ENCODE data around the gene IL3RA. TPM values are rescaled to one million over a fixed set of nuclear protein-coding genes. Genes with fewer than 3 reads are reported as not detected.

Gene IL3RA
- total and polyA plus RNA-seq, 2 of the 8 experiments (the other 6 are each of a cell fraction or from before 2014, with no cell fraction given): 0.11 TPM; not detected in 1

DNA sequence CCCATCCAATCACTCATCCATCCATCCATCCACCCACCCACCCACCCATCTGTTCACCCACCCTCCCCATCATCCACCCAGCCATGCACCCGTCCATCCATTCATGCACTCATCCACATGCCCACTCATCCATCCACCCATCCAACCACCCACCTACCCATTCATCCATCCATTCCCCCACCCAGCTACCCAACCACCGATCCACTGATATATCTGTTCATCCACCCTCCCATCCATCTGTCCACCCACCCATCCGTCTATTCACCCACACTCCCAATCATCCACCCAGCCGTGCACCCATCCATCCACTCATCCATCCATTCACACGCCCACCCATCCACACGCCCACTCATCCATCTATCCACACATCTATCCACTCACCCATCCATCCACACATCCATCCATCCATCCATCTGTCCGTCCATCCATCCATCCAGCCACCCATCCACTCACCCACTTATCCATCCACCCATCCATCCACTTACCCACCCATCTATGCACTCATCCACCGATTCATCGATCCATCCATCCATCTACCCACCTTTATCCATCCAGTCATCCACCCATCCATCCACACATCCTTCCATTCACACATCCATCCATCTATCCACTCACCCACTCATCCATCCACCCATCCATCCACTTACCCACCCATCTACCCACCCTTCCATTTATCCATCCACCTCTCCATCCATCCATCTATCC is 87.7 kb downstream of the IL3RA start:
- Histone ChIP-seq H2AFZ (ENCODE audit: low read length) (no peak overlapping the region), H3K79me1 (ENCODE audit: low read depth, low read length) (no peaks in the 10 kb centered on the region), H4K91ac (replicated peaks; ENCODE audit: insufficient read length, low read length) (no peak overlapping the region), H3K79me2 (ENCODE audit: control insufficient read depth in 1 of 2, insufficient read depth in 2 of 2, low read length in 2 of 2) (no peaks in the 10 kb centered on the region), H3K23me2 (ENCODE audit: low read depth, low read length) (peaks cover 12% of the 10 kb centered on the region; the same call in 1 of the 2 replicates), H3K4ac (replicated peaks; ENCODE audit: insufficient read length, low read depth, low read length) (no peak overlapping the region), H2AK5ac (ENCODE audit: low read depth, low read length) (no peak overlapping the region), H2BK5ac (ENCODE audit: low read depth, low read length) (no peak overlapping the region), H4K20me1 (replicated peaks in 1 of 2; ENCODE audit: control insufficient read depth in 1 of 2, insufficient read depth in 2 of 2, low read length in 2 of 2) (peaks cover 0 to 15% of the 10 kb centered on the region in 2 experiments), H2BK120ac (replicated peaks; ENCODE audit: low read depth, low read length) (no peak overlapping the region), H3K4me1 (replicated peaks in 1 of 4; ENCODE audit: control insufficient read depth in 3 of 4, insufficient read depth in 4 of 4, low read length in 3 of 4) (no peaks in the 10 kb centered on the region), H3K14ac (ENCODE audit: insufficient read length) (no peak overlapping the region), H3K9me3 (ENCODE audit: insufficient read depth in 2 of 2, low read depth in 1 of 2, low read length in 1 of 2) (peaks cover 0 to 10% of the 10 kb centered on the region in 2 experiments; a peak in 1 of 4 replicates), H3K27ac (ENCODE audit: low read depth, low read length) (no peak overlapping the region), H2BK15ac (ENCODE audit: low read length) (no peak overlapping the region), H3K56ac (replicated peaks; ENCODE audit: insufficient read length, low read depth, low read length) (no peak overlapping the region), H3K18ac (ENCODE audit: extremely low read depth, low read length) (no peak overlapping the region), H3K36me3 (ENCODE audit: control insufficient read depth in 2 of 4, insufficient read depth in 4 of 4, low read length in 3 of 4) (peaks cover 30 to 74% (median 60%) of the 10 kb centered on the region in 4 experiments), H4K5ac (ENCODE audit: insufficient read length, low read depth, low read length) (no peak overlapping the region), H3K4me2 (ENCODE audit: insufficient read depth in 1 of 2, low read depth in 2 of 2, low read length in 2 of 2) (no peak overlapping the region), H3K4me3 (ENCODE audit: extremely low read depth in 1 of 4, insufficient read depth in 2 of 4, low read depth in 3 of 4, low read length in 4 of 4) (no peak overlapping the region), H3K23ac (ENCODE audit: insufficient read length) (no peak overlapping the region), H4K8ac (ENCODE audit: extremely low read depth, insufficient read depth, low read length) (no peak overlapping the region), H3K9ac (replicated peaks in 1 of 4; ENCODE audit: extremely low read depth in 1 of 4, low read depth in 3 of 4, low read length in 3 of 4) (no peak overlapping the region), H3K27me3 (replicated peaks in 1 of 4; ENCODE audit: control insufficient read depth in 3 of 4, extremely low read depth in 1 of 4, insufficient read depth in 3 of 4, low read length in 3 of 4) (no peaks in the 10 kb centered on the region), H2BK20ac (ENCODE audit: low read length) (no peak overlapping the region), H2BK12ac (ENCODE audit: low read depth, low read length) (no peak overlapping the region)
- 93% methylated on average over 8 of the region's 9 CpGs; no CpG with 5 or more reads in 1 of the 2 experiments for WGBS, 2 experiments (ENCODE audit: extremely low coverage in 1 of 2, insufficient coverage in 1 of 2, insufficient read length in 1 of 2, insufficient replicate concordance in 2 of 2, low coverage in 1 of 2, low lambda C conversion rate in 2 of 2, missing lambda C conversion rate in 1 of 2)
- DNase-seq (ENCODE audit: low read depth in 1 of 2, low spot score in 2 of 2) (no peak), FAIRE-seq (no peak)
- ChIA-PET CTCF (ENCODE audit: partially characterized antibody) (no interaction called here), POLR2A (ENCODE audit: partially characterized antibody) (no interaction called here)

All from H1 (cell line).